OCI-LY1 (cell line): Measurements from ENCODE around the gene RASIP1.
"Not testable (repeated sequence)": the region's sequence is repeated elsewhere in the genome, so short reads cannot be mapped to it uniquely, and the experiment has no call there.

ENCODE experiments used
- H2AFZ ChIP-seq: fragments of 200-600 bp; sonication (generic), shearing (Covaris generic); 2 replicates; pipeline ENCODE4 v1.6.0; 2014; ENCODE audit warnings: antibody characterized with exemption, mild to moderate bottlenecking, low read length
- H3F3A ChIP-seq: fragments of 200-600 bp; sonication (generic), shearing (Covaris generic); 2 replicates; pipeline ENCODE4 v1.6.0; 2014; ENCODE audit warnings: mild to moderate bottlenecking, antibody characterized with exemption, low read length, moderate library complexity; ENCODE audit not compliant: insufficient read depth
- H3K27ac ChIP-seq: fragments of 200-600 bp; sonication (generic); 2 replicates; pipeline ENCODE4 v1.5.1; 2014; ENCODE audit warnings: low read length, mixed run types, mild to moderate bottlenecking, low read depth; ENCODE audit not compliant: poor library complexity, severe bottlenecking
- H3K27me3 ChIP-seq: fragments of 200-600 bp; sonication (generic); 2 replicates; pipeline ENCODE4 v1.6.0; 2014; ENCODE audit warnings: antibody characterized with exemption, mild to moderate bottlenecking, low read length, moderate library complexity; ENCODE audit not compliant: insufficient read depth
- H3K36me3 ChIP-seq: fragments of 200-600 bp; sonication (generic); 2 replicates; pipeline ENCODE4 v1.6.1; 2014; ENCODE audit warnings: mild to moderate bottlenecking, antibody characterized with exemption, low read length, moderate library complexity, mixed read lengths; ENCODE audit not compliant: insufficient read depth
- H3K4me1 ChIP-seq: fragments of 200-600 bp; sonication (generic); 2 replicates; pipeline ENCODE4 v1.5.1; 2014; ENCODE audit warnings: mild to moderate bottlenecking, low read length, moderate library complexity; ENCODE audit not compliant: insufficient read depth, severe bottlenecking
- H3K4me2 ChIP-seq: fragments of 200-600 bp; sonication (generic), shearing (Covaris generic); 2 replicates; pipeline ENCODE4 v1.6.1; 2014; ENCODE audit warnings: low read length
- H3K4me3 ChIP-seq: fragments of 200-600 bp; sonication (generic); 2 replicates; pipeline ENCODE4 v1.5.1; 2014; ENCODE audit warnings: low read length, low read depth, mild to moderate bottlenecking, mixed read lengths; ENCODE audit not compliant: poor library complexity, severe bottlenecking
- H3K79me2 ChIP-seq: fragments of 200-600 bp; shearing (Covaris generic); 2 replicates; pipeline ENCODE4 v1.6.1; 2016; ENCODE audit warnings: mixed run types, low read length, mixed read lengths; ENCODE audit not compliant: insufficient read depth
- H3K9ac ChIP-seq: fragments of 200-600 bp; sonication (generic), shearing (Covaris generic); 2 replicates; pipeline ENCODE4 v1.6.1; 2014; ENCODE audit warnings: mild to moderate bottlenecking, low read length, mixed read lengths
- H3K9me2 ChIP-seq: fragments of 200-600 bp; sonication (generic), shearing (Covaris generic); 2 replicates; pipeline ENCODE4 v1.6.1; 2014; ENCODE audit warnings: low read depth, mild to moderate bottlenecking, low read length, mixed read lengths
- H3K9me3 ChIP-seq: fragments of 200-600 bp; shearing (Covaris generic); 2 replicates; pipeline ENCODE4 v1.6.1; 2014; ENCODE audit warnings: low read length, mixed read lengths
- H4K20me1 ChIP-seq: fragments of 200-600 bp; sonication (generic), shearing (Covaris generic); 2 replicates; pipeline ENCODE4 v1.6.0; 2016; ENCODE audit warnings: mild to moderate bottlenecking, low read length; ENCODE audit not compliant: insufficient read depth
- CTCF ChIP-seq: fragments of 200-600 bp; sonication (generic), shearing (Covaris generic); IDR thresholded peaks from 2 replicates; pipeline ENCODE4 v1.5.1; 2017; ENCODE audit warnings: mild to moderate bottlenecking, antibody characterized with exemption, low read length, moderate library complexity, mixed read lengths
- EZH2 ChIP-seq: fragments of 200-600 bp; sonication (generic), shearing (Covaris generic); IDR thresholded peaks from 2 replicates; pipeline ENCODE4 v1.8.0; 2017; ENCODE audit warnings: borderline replicate concordance, mixed run types, mild to moderate bottlenecking, antibody characterized with exemption, low read length, moderate library complexity, mixed read lengths

Gene RASIP1

GRCh38 chr19:48770266-48770665 lies 29.9 kb upstream of the RASIP1 start:
- no peak overlapping the region for H3K4me3 ChIP-seq
- no peaks in the 10 kb centered on the region for H3K9me2 ChIP-seq
- H3K9me3 ChIP-seq = no peaks in the 10 kb centered on the region
- no peak overlapping the region for H3K9ac ChIP-seq
- no peaks in the 10 kb centered on the region for H3F3A ChIP-seq
- no peak overlapping the region for H3K27ac ChIP-seq
- no peaks in the 10 kb centered on the region; the same call in 1 of the 2 replicates for H3K27me3 ChIP-seq
- H4K20me1 ChIP-seq = no peaks in the 10 kb centered on the region
- no peak for TF ChIP-seq CTCF
- no peak for TF ChIP-seq EZH2
- no peaks in the 10 kb centered on the region for H3K79me2 ChIP-seq
- H3K36me3 ChIP-seq = no peaks in the 10 kb centered on the region
- H3K4me1 ChIP-seq = no peaks in the 10 kb centered on the region
- H2AFZ ChIP-seq = no peak overlapping the region
- no peak overlapping the region for H3K4me2 ChIP-seq

- no peak overlapping the region for H3K27ac ChIP-seq
- no peaks in the 10 kb centered on the region for H3F3A ChIP-seq
- H3K9me2 ChIP-seq = no peaks in the 10 kb centered on the region
- no peaks in the 10 kb centered on the region for H3K36me3 ChIP-seq
- no peak overlapping the region for H3K4me3 ChIP-seq
- TF ChIP-seq EZH2 = no peak
- TF ChIP-seq CTCF = no peak
- no peaks in the 10 kb centered on the region for H3K9me3 ChIP-seq
- H3K79me2 ChIP-seq = no peaks in the 10 kb centered on the region
- no peak overlapping the region for H3K4me2 ChIP-seq
- H3K27me3 ChIP-seq = no peaks in the 10 kb centered on the region; the same call in 1 of the 2 replicates
- no peaks in the 10 kb centered on the region for H3K4me1 ChIP-seq
- no peaks in the 10 kb centered on the region for H4K20me1 ChIP-seq
- H2AFZ ChIP-seq = no peak overlapping the region
- H3K9ac ChIP-seq = no peak overlapping the region
These were observed 28.7 kb upstream of the RASIP1 start for GRCh38 chr19:48768994-48769713.

- not testable (repeated sequence) for H3K9me3 ChIP-seq, H3K4me2 ChIP-seq, H3K79me2 ChIP-seq, H3K27me3 ChIP-seq, H2AFZ ChIP-seq, H3K9me2 ChIP-seq, H3K36me3 ChIP-seq, H3K9ac ChIP-seq, H3K4me1 ChIP-seq, H4K20me1 ChIP-seq, H3K27ac ChIP-seq, H3F3A ChIP-seq, H3K4me3 ChIP-seq
These were observed 27.9 kb upstream of the RASIP1 start for GRCh38 chr19:48768171-48768753.

- not testable (repeated sequence) for H3K9ac ChIP-seq, H3K27me3 ChIP-seq, H3K4me3 ChIP-seq, H3F3A ChIP-seq, H3K79me2 ChIP-seq, H3K4me2 ChIP-seq, H3K9me2 ChIP-seq, H2AFZ ChIP-seq, H4K20me1 ChIP-seq, H3K36me3 ChIP-seq, H3K4me1 ChIP-seq, H3K27ac ChIP-seq, H3K9me3 ChIP-seq
These were observed 25.4 kb upstream of the RASIP1 start for GRCh38 chr19:48765816-48766215.
